Progenitor cell of endocrine pancreas (in vitro differentiated cells): Measurements from ENCODE around the gene TMEM129. TPM values are rescaled to one million over a fixed set of nuclear protein-coding genes. Genes with fewer than 3 reads are reported as not detected.

Experiments used
- DNase-seq: peaks from one replicate; pipeline ENCODE4 v3.0.0; 2021; ENCODE audit warnings: low spot score; ENCODE audit not compliant: unreplicated experiment
- H3K27ac Mint-ChIP-seq: 2 replicates; pipeline ENCODE4 v1.8.0; 2021; ENCODE audit warnings: mild to moderate bottlenecking, moderate library complexity, mixed read lengths
- H3K27me3 Mint-ChIP-seq: 2 replicates; pipeline ENCODE4 v1.8.0; 2021; ENCODE audit warnings: mixed read lengths
- H3K36me3 Mint-ChIP-seq: 2 replicates; pipeline ENCODE4 v1.8.0; 2022; ENCODE audit warnings: mixed read lengths; ENCODE audit not compliant: insufficient read depth
- H3K4me1 Mint-ChIP-seq: 2 replicates; pipeline ENCODE4 v1.8.0; 2021; ENCODE audit warnings: low read depth, mixed read lengths
- H3K4me3 Mint-ChIP-seq: 2 replicates; pipeline ENCODE4 v1.8.0; 2021; ENCODE audit warnings: low read depth, mild to moderate bottlenecking, moderate library complexity, mixed read lengths
- H3K9me3 Mint-ChIP-seq: 2 replicates; pipeline ENCODE4 v1.8.0; 2021; ENCODE audit warnings: low read depth, mixed read lengths
- CTCF ChIP-seq: fragments of 200-600 bp; sonication (generic); IDR thresholded peaks from one replicate; pipeline ENCODE4 v1.5.0; 2021; ENCODE audit warnings: antibody characterized with exemption, mild to moderate bottlenecking; ENCODE audit not compliant: unreplicated experiment
- total RNA-seq: library from RNA; stranded (reverse); gene quantifications from 2 replicates; pipeline ENCODE4 v1.2.1, GENCODE V29; 2021

TMEM129 gene
- total RNA-seq, 1 donor from 2014 or later, result 30.0 TPM

- Mint-ChIP-seq H3K9me3 (no peaks in the 10 kb centered on the region), H3K36me3 (no peaks in the 10 kb centered on the region), H3K27me3 (no peaks in the 10 kb centered on the region), H3K4me3 (no peak overlapping the region), H3K27ac (no peak overlapping the region), H3K4me1 (no peaks in the 10 kb centered on the region)
- TF ChIP-seq CTCF, result no peak
- no peak for DNase-seq
Measured at GRCh38 chr4:1752284-1753041, 31.3 kb upstream of the TMEM129 start.

GRCh38 chr4:1751919-1752283, 30.8 kb upstream of the TMEM129 start:
- no peak for DNase-seq
- Mint-ChIP-seq H3K4me3 (no peak overlapping the region), H3K27me3 (no peaks in the 10 kb centered on the region), H3K27ac (no peak overlapping the region), H3K4me1 (no peaks in the 10 kb centered on the region), H3K36me3 (no peaks in the 10 kb centered on the region), H3K9me3 (no peaks in the 10 kb centered on the region)
- TF ChIP-seq CTCF, result no peak

GRCh38 chr4:1751155-1751918, 30.2 kb upstream of the TMEM129 start:
- DNase-seq, result no peak
- no peaks in the 10 kb centered on the region for H3K36me3 Mint-ChIP-seq
- no peaks in the 10 kb centered on the region for H3K9me3 Mint-ChIP-seq
- no peaks in the 10 kb centered on the region for H3K4me1 Mint-ChIP-seq
- no peak for TF ChIP-seq CTCF
- H3K4me3 Mint-ChIP-seq, result no peak overlapping the region
- H3K27me3 Mint-ChIP-seq, result no peaks in the 10 kb centered on the region
- no peak overlapping the region for H3K27ac Mint-ChIP-seq

- H3K27ac Mint-ChIP-seq, result no peak overlapping the region
- H3K36me3 Mint-ChIP-seq, result no peaks in the 10 kb centered on the region
- H3K9me3 Mint-ChIP-seq, result no peaks in the 10 kb centered on the region
- no peaks in the 10 kb centered on the region for H3K27me3 Mint-ChIP-seq
- no peak for TF ChIP-seq CTCF
- no peak overlapping the region for H3K4me3 Mint-ChIP-seq
- DNase-seq, result no peak
- no peaks in the 10 kb centered on the region for H3K4me1 Mint-ChIP-seq
Measured at GRCh38 chr4:1750381-1751154, 29.4 kb upstream of the TMEM129 start.

GRCh38 chr4:1749826-1750225, 28.7 kb upstream of the TMEM129 start:
- no peaks in the 10 kb centered on the region for H3K27me3 Mint-ChIP-seq
- H3K27ac Mint-ChIP-seq, result no peak overlapping the region
- no peaks in the 10 kb centered on the region for H3K4me1 Mint-ChIP-seq
- no peak for TF ChIP-seq CTCF
- no peaks in the 10 kb centered on the region for H3K36me3 Mint-ChIP-seq
- H3K9me3 Mint-ChIP-seq, result no peaks in the 10 kb centered on the region
- no peak for DNase-seq
- H3K4me3 Mint-ChIP-seq, result no peak overlapping the region
